Astrocyte of the cerebellum (primary cell): ENCODE results near the gene TYR.
"Not testable (repeated sequence)": the region's sequence is repeated elsewhere in the genome, so short reads cannot be mapped to it uniquely, and the experiment has no call there.

Source experiments
- DNase-seq: peaks from one replicate; pipeline ENCODE4 v3.0.0-alpha.2; 2011; ENCODE audit warnings: low read depth
- H3K4me3 ChIP-seq: 2 replicates; pipeline ENCODE4 v1.5.1; 2011; ENCODE audit warnings: mild to moderate bottlenecking, low read depth, low read length, moderate library complexity
- CTCF ChIP-seq: IDR thresholded peaks from 2 replicates; pipeline ENCODE4 v1.5.1; 2012; ENCODE audit warnings: low read length, low read depth, moderate library complexity, mild to moderate bottlenecking; ENCODE audit errors: missing control alignments
- in situ Hi-C: cut with HindIII; loops from 2 replicates; pipeline ENCODE4 v1.10.0; 2017; ENCODE audit warnings: low sequenced_read_pairs

TYR gene

DNA sequence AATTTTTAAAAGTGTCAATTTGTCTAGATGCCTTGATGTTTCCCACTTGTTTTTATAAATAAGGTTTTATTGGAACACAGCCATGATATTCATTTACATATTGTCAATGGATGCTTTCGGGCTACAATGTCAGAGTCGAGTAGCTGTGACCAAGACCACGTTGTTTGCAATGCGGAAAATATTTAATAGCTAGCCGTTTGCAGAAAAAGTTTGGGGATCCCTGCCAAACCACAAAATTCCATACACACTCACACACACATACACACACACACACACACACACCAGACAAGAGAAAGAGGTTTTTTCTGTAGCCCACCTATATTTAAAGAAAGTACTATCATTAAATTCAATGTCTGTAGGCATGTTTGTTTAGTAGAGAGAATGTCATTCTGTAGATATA lies 58.3 kb downstream of the TYR start:
- no peak for TF ChIP-seq CTCF
- in situ Hi-C loops = no loop called here
- H3K4me3 ChIP-seq = no peak overlapping the region
- peak; percentile 33 for DNase-seq

- in situ Hi-C loops, DNase-seq, H3K4me3 ChIP-seq: not testable (repeated sequence)
Measured at GRCh38 chr11:89247007-89247406, 69.3 kb downstream of the TYR start.

- no peak overlapping the region for H3K4me3 ChIP-seq
- TF ChIP-seq CTCF = no peak
- DNase-seq = no peak
- in situ Hi-C loops = no loop called here
Measured at GRCh38 chr11:89249196-89249595, 71.5 kb downstream of the TYR start.

DNA sequence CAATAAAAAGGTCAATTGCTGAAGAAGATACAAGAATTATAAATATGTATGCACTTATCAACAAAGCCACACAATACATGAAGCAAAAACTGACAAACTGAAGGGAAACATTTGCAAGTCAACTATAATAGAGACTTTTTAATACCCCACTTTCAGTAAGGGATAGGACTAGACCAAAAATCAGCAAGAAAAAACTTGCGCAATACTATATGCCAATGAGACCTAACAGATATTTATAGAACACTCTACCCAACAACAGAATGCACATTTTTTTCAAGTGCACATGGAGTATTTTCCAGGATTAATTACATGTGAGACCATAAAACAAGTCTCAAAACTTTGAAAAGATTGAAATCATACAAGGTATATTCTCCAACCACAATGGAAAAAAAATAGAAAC lies 83.8 kb downstream of the TYR start:
- H3K4me3 ChIP-seq, DNase-seq, in situ Hi-C loops: not testable (repeated sequence)

DNA sequence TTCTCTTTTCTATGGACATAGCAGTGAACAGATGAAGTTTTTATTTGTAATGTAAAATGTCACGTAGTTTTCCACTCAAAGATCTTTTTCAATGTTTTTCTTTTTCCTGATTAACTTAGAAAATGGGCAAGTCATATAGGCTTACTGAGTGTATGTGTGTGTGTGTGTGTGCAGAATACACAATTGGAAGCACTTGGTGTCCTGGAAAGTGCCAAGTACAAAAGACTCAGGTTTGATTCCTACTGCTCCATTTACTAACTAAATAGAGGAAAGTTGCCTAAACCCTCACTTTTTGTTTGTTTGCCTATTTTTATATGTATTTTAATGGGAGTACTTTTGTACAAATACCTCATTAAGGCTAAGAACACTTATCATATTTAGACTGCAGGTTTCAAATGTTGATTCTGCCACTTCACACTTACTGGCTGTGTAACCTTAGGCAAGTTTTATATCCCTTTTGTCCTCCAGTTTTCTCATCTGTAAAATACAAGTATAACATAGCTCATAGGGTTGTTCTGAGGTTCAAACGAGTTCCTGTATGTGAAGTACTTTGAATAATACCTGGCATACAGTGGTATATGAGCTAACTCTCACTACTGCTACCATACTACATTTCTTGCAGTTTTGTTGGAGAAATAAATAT lies 90.1 kb downstream of the TYR start:
- DNase-seq = no peak
- no peak overlapping the region for H3K4me3 ChIP-seq
- in situ Hi-C loops = no loop called here
- TF ChIP-seq CTCF = no peak

- in situ Hi-C loops, DNase-seq, H3K4me3 ChIP-seq: not testable (repeated sequence)
Measured at GRCh38 chr11:89272540-89273088, 94.9 kb downstream of the TYR start.

DNA sequence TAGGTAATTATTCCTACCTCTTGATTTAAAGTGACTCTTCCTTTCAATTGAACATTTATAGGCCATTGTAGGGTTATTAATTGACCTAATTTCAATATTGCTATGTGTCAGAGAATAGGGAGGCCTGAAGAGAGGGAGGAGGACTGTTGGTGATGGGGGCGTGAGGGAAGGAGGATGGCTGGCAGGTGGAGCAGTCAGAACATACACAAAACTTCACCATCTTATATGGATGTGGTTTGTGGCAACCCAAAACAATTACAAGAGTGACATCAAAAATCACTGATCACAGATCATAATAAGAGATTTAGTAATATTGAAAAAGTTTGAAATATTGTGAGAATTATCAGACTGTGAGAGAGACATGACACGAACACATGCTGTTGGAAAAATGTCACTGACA lies 95.5 kb downstream of the TYR start:
- DNase-seq, H3K4me3 ChIP-seq, in situ Hi-C loops: not testable (repeated sequence)

DNA sequence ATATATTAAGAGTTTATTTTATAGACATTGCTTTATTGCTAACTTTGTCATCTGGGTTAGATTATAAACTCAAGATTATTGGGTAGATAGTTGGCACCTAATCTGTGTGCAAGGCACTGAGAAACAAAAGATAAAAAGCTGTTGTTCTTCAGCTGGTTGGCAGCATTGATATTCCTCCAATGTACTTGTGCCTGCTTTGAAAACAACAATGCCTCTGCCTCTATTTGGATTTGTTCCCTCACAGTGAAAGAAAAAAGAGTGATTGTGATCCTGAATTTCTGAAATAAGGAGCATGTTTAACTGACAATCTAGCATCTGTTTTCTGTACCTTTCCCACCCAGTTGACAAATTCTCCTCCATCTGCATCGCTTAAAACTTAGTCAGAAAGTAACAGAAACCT lies 98.3 kb downstream of the TYR start:
- in situ Hi-C loops = no loop called here
- DNase-seq = no peak
- no peak overlapping the region for H3K4me3 ChIP-seq
- TF ChIP-seq CTCF = no peak

DNA sequence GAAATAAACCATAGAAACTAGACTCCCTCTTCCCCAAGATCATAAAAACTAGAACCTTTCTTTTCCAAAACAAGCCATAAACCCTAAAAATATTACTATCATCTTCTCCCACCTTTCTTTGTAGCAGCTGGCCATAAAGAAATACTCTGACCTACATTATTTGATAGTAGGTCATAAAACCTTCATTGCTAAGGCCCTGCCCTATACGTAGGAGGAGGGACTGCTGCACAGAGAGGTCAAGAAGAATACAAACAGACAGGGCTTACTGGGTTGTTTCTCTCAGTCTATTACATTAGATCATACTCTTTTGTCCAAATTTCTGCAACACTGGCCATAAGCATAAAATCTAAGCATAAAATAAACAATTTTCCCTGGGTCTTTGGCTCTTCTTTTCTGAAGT lies 101.5 kb downstream of the TYR start:
- in situ Hi-C loops = no loop called here
- no peak for TF ChIP-seq CTCF
- no peak for DNase-seq

GRCh38 chr11:89281032-89281677 lies 103.5 kb downstream of the TYR start:
- DNase-seq, H3K4me3 ChIP-seq, in situ Hi-C loops: not testable (repeated sequence)

More for the DNA sequence above, 101.5 kb downstream of the TYR start:
- no peak overlapping the region for H3K4me3 ChIP-seq

GRCh38 chr11:89286601-89287000 lies 108.9 kb downstream of the TYR start:
- H3K4me3 ChIP-seq, in situ Hi-C loops, DNase-seq: not testable (repeated sequence)

DNA sequence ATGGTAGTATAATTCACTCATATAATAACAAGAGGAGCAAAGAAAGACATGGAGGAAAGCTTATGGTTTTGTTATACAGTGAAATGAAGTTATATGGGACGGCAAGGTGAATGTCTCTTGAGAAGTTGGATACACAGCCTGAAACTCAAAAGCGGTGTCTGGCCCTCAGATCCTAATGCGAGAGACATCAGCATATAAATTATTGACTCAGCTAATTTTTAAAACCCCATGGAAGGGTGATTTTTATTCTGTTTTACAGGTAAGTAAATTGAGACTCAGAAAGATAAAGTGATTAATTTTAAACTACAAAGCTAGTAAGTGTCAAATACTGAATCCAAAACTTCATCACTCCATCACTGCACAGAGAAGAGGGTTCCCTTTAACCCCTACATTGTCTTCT lies 110.3 kb downstream of the TYR start:
- DNase-seq, H3K4me3 ChIP-seq, in situ Hi-C loops: not testable (repeated sequence)
